GM23338 (cell line): ENCODE results near the gene PNPLA7.

Experiments used
- POLR2AphosphoS5 ChIP-seq: IDR thresholded peaks from 2 replicates; pipeline ENCODE4 v1.6.1; 2016; ENCODE audit warnings: antibody characterized with exemption, low read depth
- TF ChIP-seq, protein P1 (sequence below), 2 experiments: fragments of 200-600 bp in 1 of 2; sonication (generic) in 1 of 2; conservative IDR thresholded peaks; 2 replicates each; pipeline versions ENCODE4 v1.5.1 to v1.6.1; 2016 to 2017; ENCODE audit warnings: antibody characterized with exemption in 2 of 2, low read depth in 2 of 2, mild to moderate bottlenecking in 2 of 2, moderate library complexity in 1 of 2

GRCh38 chr9:137570566-137570965, 20.4 kb upstream of the PNPLA7 start:
- TF ChIP-seq, protein P1, sequence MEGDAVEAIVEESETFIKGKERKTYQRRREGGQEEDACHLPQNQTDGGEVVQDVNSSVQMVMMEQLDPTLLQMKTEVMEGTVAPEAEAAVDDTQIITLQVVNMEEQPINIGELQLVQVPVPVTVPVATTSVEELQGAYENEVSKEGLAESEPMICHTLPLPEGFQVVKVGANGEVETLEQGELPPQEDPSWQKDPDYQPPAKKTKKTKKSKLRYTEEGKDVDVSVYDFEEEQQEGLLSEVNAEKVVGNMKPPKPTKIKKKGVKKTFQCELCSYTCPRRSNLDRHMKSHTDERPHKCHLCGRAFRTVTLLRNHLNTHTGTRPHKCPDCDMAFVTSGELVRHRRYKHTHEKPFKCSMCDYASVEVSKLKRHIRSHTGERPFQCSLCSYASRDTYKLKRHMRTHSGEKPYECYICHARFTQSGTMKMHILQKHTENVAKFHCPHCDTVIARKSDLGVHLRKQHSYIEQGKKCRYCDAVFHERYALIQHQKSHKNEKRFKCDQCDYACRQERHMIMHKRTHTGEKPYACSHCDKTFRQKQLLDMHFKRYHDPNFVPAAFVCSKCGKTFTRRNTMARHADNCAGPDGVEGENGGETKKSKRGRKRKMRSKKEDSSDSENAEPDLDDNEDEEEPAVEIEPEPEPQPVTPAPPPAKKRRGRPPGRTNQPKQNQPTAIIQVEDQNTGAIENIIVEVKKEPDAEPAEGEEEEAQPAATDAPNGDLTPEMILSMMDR (conservative IDR thresholded peaks at IDR 0.05; ENCODE audit: low read depth in 2 of 2): no peak
- no peak for TF ChIP-seq POLR2AphosphoS5
